Adrenal gland (tissue), 12 donors: ENCODE measurements around the gene CD244. TPM values are rescaled to one million over a fixed set of nuclear protein-coding genes. Genes with fewer than 3 reads are reported as not detected.

Source experiments
- DNase-seq, 7 donors: peaks; one replicate each; pipeline ENCODE4 v3.0.0-alpha.2; 2019 to 2020
- H3K27ac ChIP-seq, 5 donors: fragments of 200-600 bp; sonication (generic) in 4 of 5; 1 replicate in 3 of 5; 2 replicates in 2 of 5; pipeline versions ENCODE4 v1.5.1 to v1.8.0; 2016 to 2020; ENCODE audit warnings: mild to moderate bottlenecking in 1 of 5
- H3K27me3 ChIP-seq: fragments of 200-600 bp; 2 replicates; pipeline ENCODE4 v1.8.0; 2021
- H3K36me3 ChIP-seq, 2 donors: fragments of 200-600 bp; replicated peaks in 1 of 2; 1 replicate in 1 of 2; 2 replicates in 1 of 2; pipeline versions ENCODE4 v1.5.1 to v1.8.0; 2018 to 2022
- H3K4me1 ChIP-seq, 2 donors: fragments of 200-600 bp; replicated peaks in 1 of 2; 1 replicate in 1 of 2; 2 replicates in 1 of 2; pipeline versions ENCODE4 v1.5.1 to v1.8.0; 2018 to 2021
- H3K4me3 ChIP-seq, 4 donors: fragments of 200-600 bp; sonication (generic) in 3 of 4; one replicate each; pipeline ENCODE4 v1.5.1; 2016 to 2018
- H3K9me3 ChIP-seq, 3 donors: fragments of 200-600 bp; sonication (generic) in 1 of 3; replicated peaks in 1 of 3; 1 replicate in 2 of 3; 2 replicates in 1 of 3; pipeline versions ENCODE4 v1.5.1 to v1.8.0; 2016 to 2021
- POLR2A ChIP-seq, 2 donors: fragments of 450-650 bp; IDR thresholded peaks; one replicate each; pipeline ENCODE4 v1.6.1; 2017; ENCODE audit warnings: antibody characterized with exemption in 2 of 2, mild to moderate bottlenecking in 2 of 2, moderate library complexity in 1 of 2
- WGBS, 4 donors: extraction: QIAGEN DNeasy Blood & Tissue Kit in 2 of 4; methylation state at CpG; one replicate each; pipeline versions ENCODE4 v1.1.5 to v1.1.7; 2013 to 2017; 5-methylcytosine and 5-hydroxymethylcytosine counted together
- intact Hi-C, 2 donors: fragments of 100-400 bp; cut with DNase I; formaldehyde crosslinking; loops; one replicate each; pipeline versions ENCODE4 v1.14.1 to v1.15.0; 2022 to 2023
- polyA plus RNA-seq, 3 donors: library from polyadenylated mRNA; stranded (reverse); fragments of 200-250 nt in 2 of 3; fragments of 350-450 nt in 1 of 3; fragmentation: Illumina TruSeq in 1 of 3; extraction: RNeasy Lipid Tissue Mini Kit (QIAGEN cat#74804) in 1 of 3; gene quantifications; one replicate each; pipeline ENCODE4 v1.2.3, GENCODE V29; 2013 to 2014
- total RNA-seq, 9 donors: library from RNA; depleted of rRNA in 4 of 9; stranded (reverse); fragments of >200 nt in 4 of 9; fragments of 120-200 nt in 1 of 9; fragmentation: NEBNext Ultra II Directional in 1 of 9; extraction: Animal tissue kit (Norgen Biotek cat#: 25700) in 1 of 9; gene quantifications; one replicate each; pipeline versions ENCODE4 v1.1.0 to v1.2.4, GENCODE V29; 2013 to 2023
- TF ChIP-seq, protein P1 (sequence below), 6 experiments: fragments of 450-650 bp in 4 of 6; fragments of 200-600 bp in 2 of 6; sonication (generic) in 1 of 6; IDR thresholded peaks; 1 replicate in 5 of 6; 2 replicates in 1 of 6; pipeline versions ENCODE4 v1.5.1 to v1.8.0; 2016 to 2021; ENCODE audit warnings: antibody characterized with exemption in 6 of 6, mild to moderate bottlenecking in 2 of 6, moderate library complexity in 1 of 6
- donor health status: healthy with polysubstance abuse.
- donor health status: Bipolar disorder and iron deficiency.
- donor health status: DM: yes; HTN: yes; CAD: no.
- donor health status: DM: no; HTN: no; CAD: no.
- donor health status: DM: no; HTN: no; CAD: no.
- donor health status: DM: yes; HTN: yes; CAD: no.

CD244 gene
- total and polyA plus RNA-seq, 12 donors: 0.15 to 1.4 (median 0.28) TPM; not detected in 1

GRCh38 chr1:160806109-160806665, 56.5 kb downstream of the CD244 start:
- Histone ChIP-seq H3K9me3 (peaks cover 0 to 8% (median 0%) of the 10 kb centered on the region in 3 donors), H3K4me1 (no peaks in the 10 kb centered on the region), H3K27ac (no peak overlapping the region), H3K4me3 (no peak overlapping the region), H3K36me3 (no peaks in the 10 kb centered on the region), H3K27me3 (no peaks in the 10 kb centered on the region)
- DNase-seq: no peak
- TF ChIP-seq POLR2A (IDR thresholded peaks at IDR 0.05): no peak
- TF ChIP-seq, protein P1, sequence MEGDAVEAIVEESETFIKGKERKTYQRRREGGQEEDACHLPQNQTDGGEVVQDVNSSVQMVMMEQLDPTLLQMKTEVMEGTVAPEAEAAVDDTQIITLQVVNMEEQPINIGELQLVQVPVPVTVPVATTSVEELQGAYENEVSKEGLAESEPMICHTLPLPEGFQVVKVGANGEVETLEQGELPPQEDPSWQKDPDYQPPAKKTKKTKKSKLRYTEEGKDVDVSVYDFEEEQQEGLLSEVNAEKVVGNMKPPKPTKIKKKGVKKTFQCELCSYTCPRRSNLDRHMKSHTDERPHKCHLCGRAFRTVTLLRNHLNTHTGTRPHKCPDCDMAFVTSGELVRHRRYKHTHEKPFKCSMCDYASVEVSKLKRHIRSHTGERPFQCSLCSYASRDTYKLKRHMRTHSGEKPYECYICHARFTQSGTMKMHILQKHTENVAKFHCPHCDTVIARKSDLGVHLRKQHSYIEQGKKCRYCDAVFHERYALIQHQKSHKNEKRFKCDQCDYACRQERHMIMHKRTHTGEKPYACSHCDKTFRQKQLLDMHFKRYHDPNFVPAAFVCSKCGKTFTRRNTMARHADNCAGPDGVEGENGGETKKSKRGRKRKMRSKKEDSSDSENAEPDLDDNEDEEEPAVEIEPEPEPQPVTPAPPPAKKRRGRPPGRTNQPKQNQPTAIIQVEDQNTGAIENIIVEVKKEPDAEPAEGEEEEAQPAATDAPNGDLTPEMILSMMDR (IDR thresholded peaks at IDR 0.05): no peak
- intact Hi-C loops: no loop called here
- WGBS, 4 donors: 56 to 76% (median 67%) methylated on average over 1 of the region's 1 CpG

- Histone ChIP-seq H3K27me3 (no peaks in the 10 kb centered on the region), H3K36me3 (no peaks in the 10 kb centered on the region), H3K27ac (no peak overlapping the region), H3K9me3 (peaks cover 0 to 8% (median 0%) of the 10 kb centered on the region in 3 donors), H3K4me1 (no peaks in the 10 kb centered on the region), H3K4me3 (no peak overlapping the region)
- DNase-seq: no peak
- WGBS, 4 donors: 92 to 94% (median 93%) methylated on average over 16 to 43 of the region's 43 CpGs
- TF ChIP-seq, protein P1 (IDR thresholded peaks at IDR 0.05): no peak
- TF ChIP-seq POLR2A (IDR thresholded peaks at IDR 0.05): no peak
- intact Hi-C loops: no loop called here
Observed at GRCh38 chr1:160801836-160802580, 60.7 kb downstream of the CD244 start.

GRCh38 chr1:160800645-160801408, 61.9 kb downstream of the CD244 start:
- WGBS, 4 donors: 37 to 48% (median 45%) methylated on average over 4 of the region's 4 CpGs
- no peaks in the 10 kb centered on the region for H3K27me3 ChIP-seq
- no peaks in the 10 kb centered on the region for H3K9me3 ChIP-seq
- intact Hi-C loops: no loop called here
- DNase-seq: no peak
- H3K4me1 ChIP-seq: no peaks in the 10 kb centered on the region
- no peak for TF ChIP-seq POLR2A (IDR thresholded peaks at IDR 0.05)
- TF ChIP-seq, protein P1 (IDR thresholded peaks at IDR 0.05): no peak
- no peak overlapping the region for H3K27ac ChIP-seq
- H3K36me3 ChIP-seq: no peaks in the 10 kb centered on the region
- H3K4me3 ChIP-seq: no peak overlapping the region

GRCh38 chr1:160800142-160800541, 62.5 kb downstream of the CD244 start:
- Histone ChIP-seq H3K36me3 (no peaks in the 10 kb centered on the region), H3K27ac (no peak overlapping the region), H3K27me3 (no peaks in the 10 kb centered on the region), H3K9me3 (no peaks in the 10 kb centered on the region), H3K4me1 (no peaks in the 10 kb centered on the region), H3K4me3 (no peak overlapping the region)
- WGBS, 4 donors: 91 to 98% (median 93%) methylated on average over 1 of the region's 1 CpG
- intact Hi-C loops: no loop called here
- no peak for DNase-seq
- TF ChIP-seq, protein P1 (IDR thresholded peaks at IDR 0.05): no peak
- no peak for TF ChIP-seq POLR2A (IDR thresholded peaks at IDR 0.05)
